Ishikawa (cell line): ENCODE results near the gene GARIN5A.

Experiments used
- CREB1 ChIP-seq: IDR thresholded peaks from 2 replicates; pipeline ENCODE4 v1.6.1; 2012; ENCODE audit warnings: low read depth
- EGR1 ChIP-seq: IDR thresholded peaks from 2 replicates; pipeline ENCODE4 v1.6.1; 2012
- EP300 ChIP-seq: IDR thresholded peaks from 2 replicates; pipeline ENCODE4 v1.6.1; 2012; ENCODE audit warnings: borderline replicate concordance
- FOXM1 ChIP-seq: IDR thresholded peaks from 2 replicates; pipeline ENCODE4 v1.6.1; 2012; ENCODE audit warnings: low read depth, borderline replicate concordance
- NFIC ChIP-seq: IDR thresholded peaks from 2 replicates; pipeline ENCODE4 v1.6.1; 2012
- RAD21 ChIP-seq: IDR thresholded peaks from 2 replicates; pipeline ENCODE4 v1.6.1; 2012; ENCODE audit warnings: low read depth
- REST ChIP-seq: IDR thresholded peaks from 2 replicates; pipeline ENCODE4 v1.6.1; 2012; ENCODE audit warnings: low read depth, mild to moderate bottlenecking
- TAF1 ChIP-seq: IDR thresholded peaks from 2 replicates; pipeline ENCODE4 v1.6.1; 2012; ENCODE audit warnings: low read depth, mild to moderate bottlenecking
- TEAD4 ChIP-seq: IDR thresholded peaks from 2 replicates; pipeline ENCODE4 v1.6.1; 2012
- YY1 ChIP-seq: IDR thresholded peaks from 2 replicates; pipeline ENCODE4 v1.6.1; 2012; ENCODE audit warnings: low read depth
- ZBTB7A ChIP-seq: IDR thresholded peaks from 2 replicates; pipeline ENCODE4 v1.6.1; 2012; ENCODE audit warnings: low read depth
- TF ChIP-seq, protein P1 (sequence below): IDR thresholded peaks from 2 replicates; pipeline ENCODE4 v1.6.1; 2012

- TF ChIP-seq, protein P1, sequence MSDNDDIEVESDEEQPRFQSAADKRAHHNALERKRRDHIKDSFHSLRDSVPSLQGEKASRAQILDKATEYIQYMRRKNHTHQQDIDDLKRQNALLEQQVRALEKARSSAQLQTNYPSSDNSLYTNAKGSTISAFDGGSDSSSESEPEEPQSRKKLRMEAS = no peak
- TF ChIP-seq CREB1 = no peak
- TF ChIP-seq TAF1 = no peak
- TF ChIP-seq REST = no peak
- no peak for TF ChIP-seq RAD21
- no peak for TF ChIP-seq YY1
- TF ChIP-seq TEAD4 = no peak
- TF ChIP-seq ZBTB7A = no peak
- TF ChIP-seq NFIC = no peak
- TF ChIP-seq EP300 = no peak
- no peak for TF ChIP-seq FOXM1
- TF ChIP-seq EGR1 = no peak
These were observed 51.1 kb downstream of the GARIN5A start for GRCh38 chr19:50425581-50425980.
